Endothelial cell of umbilical vein (primary cell): ENCODE results near the gene DNAJC11.

Experiments
- EZH2 ChIP-seq: IDR thresholded peaks from 2 replicates; pipeline ENCODE4 v1.6.1; 2012; ENCODE audit warnings: borderline replicate concordance, low read depth, mild to moderate bottlenecking, moderate library complexity, low read length, inconsistent platforms; ENCODE audit not compliant: severe bottlenecking
- FOS ChIP-seq: IDR thresholded peaks from 2 replicates; pipeline ENCODE4 v1.6.1; 2011; ENCODE audit warnings: mild to moderate bottlenecking, low read length, moderate library complexity, borderline replicate concordance; ENCODE audit not compliant: insufficient read depth
- JUN ChIP-seq: IDR thresholded peaks from 2 replicates; pipeline ENCODE4 v1.6.1; 2011; ENCODE audit warnings: borderline replicate concordance, low read depth; ENCODE audit not compliant: insufficient read length, insufficient read depth
- MYC ChIP-seq: IDR thresholded peaks from one replicate; pipeline ENCODE4 v1.6.1; 2011; ENCODE audit warnings: mild to moderate bottlenecking, low read depth, low read length
- POLR2A ChIP-seq: IDR thresholded peaks from 2 replicates; pipeline ENCODE4 v1.6.1; 2012; ENCODE audit warnings: low read depth, mild to moderate bottlenecking, control low read depth, low read length
- POLR2AphosphoS5 ChIP-seq: IDR thresholded peaks from 2 replicates; pipeline ENCODE4 v1.6.1; 2012; ENCODE audit warnings: low read depth, mild to moderate bottlenecking, control low read depth, low read length, moderate library complexity; ENCODE audit not compliant: insufficient read depth
- TF ChIP-seq, protein P1 (sequence below), 2 donors: IDR thresholded peaks; 1 replicate in 1 of 2; 2 replicates in 1 of 2; pipeline ENCODE4 v1.5.1; 2011; ENCODE audit warnings: low read length in 2 of 2, mild to moderate bottlenecking in 2 of 2, moderate library complexity in 2 of 2, control low read depth in 1 of 2, inconsistent platforms in 1 of 2, low read depth in 1 of 2; ENCODE audit not compliant: insufficient read depth in 1 of 2; ENCODE audit errors: extremely low read depth in 1 of 2
- TF ChIP-seq, protein P2 (sequence below): IDR thresholded peaks from 2 replicates; pipeline ENCODE4 v1.6.1; 2011; ENCODE audit not compliant: insufficient read depth, insufficient read length

DNA sequence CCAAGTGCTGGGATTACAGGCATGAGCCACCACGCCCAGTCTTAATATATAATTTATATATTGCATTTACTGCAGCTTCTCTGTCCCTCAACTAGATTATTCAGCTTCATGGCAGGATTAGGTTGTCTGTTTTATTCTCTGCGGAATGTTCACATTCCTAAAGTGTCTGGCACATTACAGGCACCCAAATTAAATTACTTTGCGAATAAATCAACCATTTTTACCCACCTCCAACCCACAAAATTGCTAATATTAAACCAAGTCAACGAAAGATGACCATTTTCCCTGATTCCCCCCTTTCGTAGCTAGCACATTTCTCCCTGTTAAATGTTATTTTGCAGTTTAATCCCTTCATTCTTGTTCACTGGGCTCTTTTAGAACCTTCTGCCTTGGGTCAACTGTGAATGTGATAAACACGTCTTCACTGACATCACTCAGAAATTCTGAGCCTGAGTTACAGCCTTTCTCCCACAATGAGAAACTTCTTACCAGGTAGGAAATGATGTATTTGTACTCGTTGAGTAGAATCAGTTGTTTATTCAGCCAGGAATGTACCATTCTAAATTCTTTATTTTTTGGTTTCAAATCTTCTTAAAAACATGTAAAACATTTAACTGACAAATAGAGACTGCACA is 41.1 kb downstream of the DNAJC11 start:
- TF ChIP-seq, protein P1, sequence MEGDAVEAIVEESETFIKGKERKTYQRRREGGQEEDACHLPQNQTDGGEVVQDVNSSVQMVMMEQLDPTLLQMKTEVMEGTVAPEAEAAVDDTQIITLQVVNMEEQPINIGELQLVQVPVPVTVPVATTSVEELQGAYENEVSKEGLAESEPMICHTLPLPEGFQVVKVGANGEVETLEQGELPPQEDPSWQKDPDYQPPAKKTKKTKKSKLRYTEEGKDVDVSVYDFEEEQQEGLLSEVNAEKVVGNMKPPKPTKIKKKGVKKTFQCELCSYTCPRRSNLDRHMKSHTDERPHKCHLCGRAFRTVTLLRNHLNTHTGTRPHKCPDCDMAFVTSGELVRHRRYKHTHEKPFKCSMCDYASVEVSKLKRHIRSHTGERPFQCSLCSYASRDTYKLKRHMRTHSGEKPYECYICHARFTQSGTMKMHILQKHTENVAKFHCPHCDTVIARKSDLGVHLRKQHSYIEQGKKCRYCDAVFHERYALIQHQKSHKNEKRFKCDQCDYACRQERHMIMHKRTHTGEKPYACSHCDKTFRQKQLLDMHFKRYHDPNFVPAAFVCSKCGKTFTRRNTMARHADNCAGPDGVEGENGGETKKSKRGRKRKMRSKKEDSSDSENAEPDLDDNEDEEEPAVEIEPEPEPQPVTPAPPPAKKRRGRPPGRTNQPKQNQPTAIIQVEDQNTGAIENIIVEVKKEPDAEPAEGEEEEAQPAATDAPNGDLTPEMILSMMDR (IDR thresholded peaks at IDR 0.05; ENCODE audit: extremely low read depth in 1 of 2, insufficient read depth in 1 of 2, low read depth in 1 of 2, low read length in 2 of 2): no peak
- no peak for TF ChIP-seq POLR2A
- no peak for TF ChIP-seq EZH2
- TF ChIP-seq MYC: no peak
- no peak for TF ChIP-seq POLR2AphosphoS5
- TF ChIP-seq, protein P2, sequence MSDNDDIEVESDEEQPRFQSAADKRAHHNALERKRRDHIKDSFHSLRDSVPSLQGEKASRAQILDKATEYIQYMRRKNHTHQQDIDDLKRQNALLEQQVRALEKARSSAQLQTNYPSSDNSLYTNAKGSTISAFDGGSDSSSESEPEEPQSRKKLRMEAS: no peak
- TF ChIP-seq FOS: no peak
- TF ChIP-seq JUN: no peak
